H1 (cell line): ENCODE data around the gene LRRC15. TPM values are rescaled to one million over a fixed set of nuclear protein-coding genes. Genes with fewer than 3 reads are reported as not detected.

Experiments
- BCL11A ChIP-seq, 2 experiments: IDR thresholded peaks; one replicate each; pipeline ENCODE4 v1.6.1; 2011; ENCODE audit warnings: low read depth in 2 of 2, low read length in 2 of 2, mild to moderate bottlenecking in 2 of 2
- RBBP5 ChIP-seq: IDR thresholded peaks from 2 replicates; pipeline ENCODE4 v1.7.1; 2012; ENCODE audit warnings: low read depth, mild to moderate bottlenecking, inconsistent platforms, low read length, moderate library complexity, borderline replicate concordance
- polyA plus RNA-seq, 7 experiments: library from polyadenylated mRNA; depleted of rRNA in 3 of 7; stranded (reverse) in 5 of 7; unstranded in 2 of 7; fragments of >200 nt in 5 of 7; fragments of 200-250 nt in 2 of 7; gene quantifications; 1 replicate in 5 of 7; 2 replicates in 1 of 7; 4 replicates in 1 of 7; pipeline versions ENCODE4 v1.2.1 to v1.2.3, GENCODE V29; 2011 to 2013; ENCODE audit warnings: missing spikeins in 2 of 7, mixed read lengths in 2 of 7
- total RNA-seq: library from RNA; stranded (reverse); fragmentation: NEBNext Ultra II Directional; extraction: Animal tissue kit (Norgen Biotek cat#: 25700); gene quantifications from 2 replicates; pipeline ENCODE4 v1.2.1, GENCODE V29; 2021

LRRC15 gene
- total and polyA plus RNA-seq, 2 of the 8 experiments (the other 6 are each of a cell fraction or from before 2014, with no cell fraction given), result 0.15 to 0.37 TPM

DNA sequence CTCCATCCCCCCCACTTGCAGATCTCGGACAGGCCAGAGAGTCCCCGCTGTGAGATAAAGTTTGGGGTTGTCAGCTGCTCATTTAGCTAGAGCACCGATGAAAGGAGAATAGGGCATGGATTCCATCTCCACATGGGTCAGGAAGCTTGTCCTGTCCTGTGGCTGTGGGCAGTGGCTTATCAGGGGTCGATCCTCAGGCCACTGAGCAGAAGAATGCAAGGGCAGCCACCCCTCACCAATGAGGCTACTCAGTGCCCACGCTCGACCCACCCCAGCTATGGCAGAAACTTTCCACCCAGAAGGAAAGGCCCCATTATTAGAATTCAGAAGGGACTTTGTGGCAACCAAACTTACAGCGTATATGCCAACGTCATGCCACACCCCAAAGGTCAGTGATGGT, 61.7 kb downstream of the LRRC15 start (continued):
- no peak for TF ChIP-seq BCL11A (IDR thresholded peaks at IDR 0.05; ENCODE audit: low read depth in 2 of 2, low read length in 2 of 2)
- TF ChIP-seq RBBP5, result no peak
